ENCODE results near the gene FMN2. TPM values are rescaled to one million over a fixed set of nuclear protein-coding genes. Genes with fewer than 3 reads are reported as not detected.
A peak's percentile ranks its signal among the peaks of the same experiment; 100 is the strongest.

FMN2 gene
- polyA plus RNA-seq, 2 of the 4 experiments (the other 2 are of a cell fraction) = 2.8 to 4.2 TPM

DNA sequence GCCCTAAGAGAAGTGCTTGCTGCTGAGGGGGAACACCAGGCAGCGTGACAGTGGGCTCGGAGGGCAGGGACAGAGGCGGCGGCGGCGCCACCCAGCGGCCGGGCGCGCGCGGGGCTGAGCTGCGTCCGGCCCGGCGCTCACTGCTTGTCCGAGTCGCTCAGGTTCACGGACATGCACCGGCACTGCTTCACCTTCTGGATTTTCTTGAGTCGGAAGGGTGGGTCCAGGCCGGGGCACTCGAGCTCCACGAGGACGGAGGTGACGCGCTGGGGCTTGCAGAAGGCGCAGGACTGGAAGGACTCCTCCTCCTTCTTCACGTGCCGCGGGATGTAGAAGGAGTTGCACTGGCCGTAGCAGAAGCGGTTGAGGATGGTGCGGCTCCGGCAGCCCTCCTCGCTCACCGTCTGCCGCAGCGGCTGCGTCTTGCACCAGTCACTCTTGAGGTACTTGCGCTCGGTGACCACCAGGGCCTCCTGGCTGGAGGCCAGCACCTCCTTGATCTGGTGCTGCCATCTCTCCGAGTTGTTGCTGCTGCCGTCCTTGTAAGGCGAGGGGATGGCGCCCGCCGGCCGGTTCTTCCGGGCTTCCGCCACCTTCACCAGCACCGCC, 401.3 kb downstream of the FMN2 start (continued):
- TF ChIP-seq, protein P1, sequence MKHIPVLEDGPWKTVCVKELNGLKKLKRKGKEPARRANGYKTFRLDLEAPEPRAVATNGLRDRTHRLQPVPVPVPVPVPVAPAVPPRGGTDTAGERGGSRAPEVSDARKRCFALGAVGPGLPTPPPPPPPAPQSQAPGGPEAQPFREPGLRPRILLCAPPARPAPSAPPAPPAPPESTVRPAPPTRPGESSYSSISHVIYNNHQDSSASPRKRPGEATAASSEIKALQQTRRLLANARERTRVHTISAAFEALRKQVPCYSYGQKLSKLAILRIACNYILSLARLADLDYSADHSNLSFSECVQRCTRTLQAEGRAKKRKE (CRISPR knock-in tag; IDR thresholded peaks at IDR 0.05; ENCODE audit: low read depth) = no peak
- TF ChIP-seq HOXB5 (CRISPR knock-in tag; IDR thresholded peaks at IDR 0.05) (no peak), EHMT2 (IDR thresholded peaks at IDR 0.05; ENCODE audit: low read depth) (no peak), GATA3 (IDR thresholded peaks at IDR 0.05; ENCODE audit: borderline replicate concordance) (no peak), RCOR1 (IDR thresholded peaks at IDR 0.05; ENCODE audit: low read depth, low read length) (no peak), FOXS1 (CRISPR knock-in tag; IDR thresholded peaks at IDR 0.05) (no peak), HOXB13 (CRISPR knock-in tag; IDR thresholded peaks at IDR 0.05; ENCODE audit: low read depth) (no peak), JUNB (IDR thresholded peaks at IDR 0.05) (no peak), HDAC2 (IDR thresholded peaks at IDR 0.05) (no peak), NPAS2 (CRISPR knock-in tag; IDR thresholded peaks at IDR 0.05; ENCODE audit: borderline replicate concordance) (no peak), HOXA7 (CRISPR knock-in tag; IDR thresholded peaks at IDR 0.05) (no peak), FOSB (CRISPR knock-in tag; IDR thresholded peaks at IDR 0.05) (no peak), FOSL2 (IDR thresholded peaks at IDR 0.05) (no peak), FOSL2 (CRISPR knock-in tag; IDR thresholded peaks at IDR 0.05) (no peak), POLR2AphosphoS2 (conservative IDR thresholded peaks at IDR 0.05; ENCODE audit: low read length) (no peak), SMC3 (IDR thresholded peaks at IDR 0.05) (peak; percentile 37)
- TF ChIP-seq, protein P2, sequence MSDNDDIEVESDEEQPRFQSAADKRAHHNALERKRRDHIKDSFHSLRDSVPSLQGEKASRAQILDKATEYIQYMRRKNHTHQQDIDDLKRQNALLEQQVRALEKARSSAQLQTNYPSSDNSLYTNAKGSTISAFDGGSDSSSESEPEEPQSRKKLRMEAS (IDR thresholded peaks at IDR 0.05) = peak; percentile 33; the same call in 1 of the 2 replicates
- TF ChIP-seq, protein P3, sequence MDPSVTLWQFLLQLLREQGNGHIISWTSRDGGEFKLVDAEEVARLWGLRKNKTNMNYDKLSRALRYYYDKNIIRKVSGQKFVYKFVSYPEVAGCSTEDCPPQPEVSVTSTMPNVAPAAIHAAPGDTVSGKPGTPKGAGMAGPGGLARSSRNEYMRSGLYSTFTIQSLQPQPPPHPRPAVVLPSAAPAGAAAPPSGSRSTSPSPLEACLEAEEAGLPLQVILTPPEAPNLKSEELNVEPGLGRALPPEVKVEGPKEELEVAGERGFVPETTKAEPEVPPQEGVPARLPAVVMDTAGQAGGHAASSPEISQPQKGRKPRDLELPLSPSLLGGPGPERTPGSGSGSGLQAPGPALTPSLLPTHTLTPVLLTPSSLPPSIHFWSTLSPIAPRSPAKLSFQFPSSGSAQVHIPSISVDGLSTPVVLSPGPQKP (IDR thresholded peaks at IDR 0.05; ENCODE audit: low read depth, low read length) = no peak
- TF ChIP-seq, protein P4, sequence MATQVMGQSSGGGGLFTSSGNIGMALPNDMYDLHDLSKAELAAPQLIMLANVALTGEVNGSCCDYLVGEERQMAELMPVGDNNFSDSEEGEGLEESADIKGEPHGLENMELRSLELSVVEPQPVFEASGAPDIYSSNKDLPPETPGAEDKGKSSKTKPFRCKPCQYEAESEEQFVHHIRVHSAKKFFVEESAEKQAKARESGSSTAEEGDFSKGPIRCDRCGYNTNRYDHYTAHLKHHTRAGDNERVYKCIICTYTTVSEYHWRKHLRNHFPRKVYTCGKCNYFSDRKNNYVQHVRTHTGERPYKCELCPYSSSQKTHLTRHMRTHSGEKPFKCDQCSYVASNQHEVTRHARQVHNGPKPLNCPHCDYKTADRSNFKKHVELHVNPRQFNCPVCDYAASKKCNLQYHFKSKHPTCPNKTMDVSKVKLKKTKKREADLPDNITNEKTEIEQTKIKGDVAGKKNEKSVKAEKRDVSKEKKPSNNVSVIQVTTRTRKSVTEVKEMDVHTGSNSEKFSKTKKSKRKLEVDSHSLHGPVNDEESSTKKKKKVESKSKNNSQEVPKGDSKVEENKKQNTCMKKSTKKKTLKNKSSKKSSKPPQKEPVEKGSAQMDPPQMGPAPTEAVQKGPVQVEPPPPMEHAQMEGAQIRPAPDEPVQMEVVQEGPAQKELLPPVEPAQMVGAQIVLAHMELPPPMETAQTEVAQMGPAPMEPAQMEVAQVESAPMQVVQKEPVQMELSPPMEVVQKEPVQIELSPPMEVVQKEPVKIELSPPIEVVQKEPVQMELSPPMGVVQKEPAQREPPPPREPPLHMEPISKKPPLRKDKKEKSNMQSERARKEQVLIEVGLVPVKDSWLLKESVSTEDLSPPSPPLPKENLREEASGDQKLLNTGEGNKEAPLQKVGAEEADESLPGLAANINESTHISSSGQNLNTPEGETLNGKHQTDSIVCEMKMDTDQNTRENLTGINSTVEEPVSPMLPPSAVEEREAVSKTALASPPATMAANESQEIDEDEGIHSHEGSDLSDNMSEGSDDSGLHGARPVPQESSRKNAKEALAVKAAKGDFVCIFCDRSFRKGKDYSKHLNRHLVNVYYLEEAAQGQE (IDR thresholded peaks at IDR 0.05) = no peak

DNA sequence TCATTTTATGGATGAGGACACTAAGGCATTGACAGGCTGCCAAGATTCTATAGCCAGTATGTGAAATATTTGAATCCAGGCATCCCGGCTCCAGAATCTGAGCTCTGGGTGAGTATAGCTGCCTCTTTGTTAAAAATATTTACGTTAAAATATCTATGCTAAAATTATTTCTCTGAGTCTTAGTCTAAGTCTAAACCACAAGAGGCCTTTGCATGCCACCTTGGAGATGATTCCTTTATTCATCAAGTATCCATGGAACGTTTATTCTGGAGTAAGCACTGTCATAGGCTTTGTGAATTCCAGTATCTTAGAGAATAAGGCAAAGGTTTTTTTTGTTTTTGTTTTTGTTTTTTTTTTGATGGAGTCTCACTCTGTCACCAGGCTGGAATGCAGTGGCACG, 403.9 kb downstream of the FMN2 start:
- no peaks in the 10 kb centered on the region for H3K9me3 ChIP-seq
- H3K4me3 ChIP-seq = no peak overlapping the region
- H3K4me1 ChIP-seq = peaks cover 20% of the 10 kb centered on the region
- no peak overlapping the region for H3K27ac ChIP-seq
- no peak overlapping the region for H3K4me2 ChIP-seq
- ATAC-seq (no peak), FAIRE-seq (no peak), DNase-seq (ENCODE audit: low read depth in 1 of 2, low spot score in 1 of 2) (no peak)
- POLR2A ChIA-PET = no interaction called here
- WGBS (ENCODE audit: missing lambda C conversion rate) = 81% methylated on average over 4 of the region's 4 CpGs
- CTCF ChIA-PET = no interaction called here
- TF ChIP-seq HOXA7 (CRISPR knock-in tag; IDR thresholded peaks at IDR 0.05) (no peak), MAFK (IDR thresholded peaks at IDR 0.05; ENCODE audit: partially characterized antibody) (no peak), HEYL (CRISPR knock-in tag; IDR thresholded peaks at IDR 0.05) (no peak), CBX2 (IDR thresholded peaks at IDR 0.05; ENCODE audit: borderline replicate concordance, low read depth) (no peak), GATA3 (IDR thresholded peaks at IDR 0.05; ENCODE audit: borderline replicate concordance) (no peak), RFX5 (IDR thresholded peaks at IDR 0.05) (no peak), ZC3H11A (IDR thresholded peaks at IDR 0.05) (no peak), TP53 (CRISPR knock-in tag; IDR thresholded peaks at IDR 0.05) (no peak)
- TF ChIP-seq, protein P5, sequence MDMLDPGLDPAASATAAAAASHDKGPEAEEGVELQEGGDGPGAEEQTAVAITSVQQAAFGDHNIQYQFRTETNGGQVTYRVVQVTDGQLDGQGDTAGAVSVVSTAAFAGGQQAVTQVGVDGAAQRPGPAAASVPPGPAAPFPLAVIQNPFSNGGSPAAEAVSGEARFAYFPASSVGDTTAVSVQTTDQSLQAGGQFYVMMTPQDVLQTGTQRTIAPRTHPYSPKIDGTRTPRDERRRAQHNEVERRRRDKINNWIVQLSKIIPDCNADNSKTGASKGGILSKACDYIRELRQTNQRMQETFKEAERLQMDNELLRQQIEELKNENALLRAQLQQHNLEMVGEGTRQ (IDR thresholded peaks at IDR 0.05) = no peak
- TF ChIP-seq, protein P6, sequence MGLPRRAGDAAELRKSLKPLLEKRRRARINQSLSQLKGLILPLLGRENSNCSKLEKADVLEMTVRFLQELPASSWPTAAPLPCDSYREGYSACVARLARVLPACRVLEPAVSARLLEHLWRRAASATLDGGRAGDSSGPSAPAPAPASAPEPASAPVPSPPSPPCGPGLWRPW (IDR thresholded peaks at IDR 0.05) = no peak
- TF ChIP-seq, protein P1 (CRISPR knock-in tag; IDR thresholded peaks at IDR 0.05; ENCODE audit: low read depth) = no peak
- TF ChIP-seq, protein P4 (IDR thresholded peaks at IDR 0.05) = no peak
- TF ChIP-seq, protein P2 (IDR thresholded peaks at IDR 0.05) = no peak
